PC-3 (cell line): ENCODE measurements around the gene ADAT2. TPM values are rescaled to one million over a fixed set of nuclear protein-coding genes. Genes with fewer than 3 reads are reported as not detected.
A peak's percentile ranks its signal among the peaks of the same experiment; 100 is the strongest.

Experiments
- ATAC-seq: fragments of 200-7000 bp; cut with Tn5 transposase; 2 replicates; pipeline ENCODE4 v1.9.1; 2020; ENCODE audit warnings: mild to moderate bottlenecking, moderate library complexity
- BruUV-seq: library from RNA; stranded (reverse); fragments of 400-500 nt; replicated peaks from 2 replicates; lab custom pipeline; 2021; lab: Mats Ljungman, UMichigan
- CTCF ChIA-PET: fragments of 300-600 bp; sonication (Branson Sonifier 250); formaldehyde crosslinking; loops from one replicate; lab custom pipeline; 2022; ENCODE audit warnings: antibody characterized with exemption; lab: Charles Lee
- POLR2A ChIA-PET: fragments of 300-600 bp; sonication (Branson Sonifier 250); formaldehyde crosslinking; loops from one replicate; lab custom pipeline; 2022; ENCODE audit warnings: antibody characterized with exemption; ENCODE audit not compliant: unreplicated experiment; lab: Charles Lee
- DNase-seq: peaks from one replicate; pipeline ENCODE4 v3.0.0-alpha.2; 2015
- H2AFZ ChIP-seq: fragments of 300-600 bp; sonication (generic); 2 replicates; pipeline ENCODE4 v1.6.0; 2016; ENCODE audit warnings: antibody characterized with exemption, low read length
- H3F3A ChIP-seq: fragments of 300-600 bp; sonication (generic); one replicate; pipeline ENCODE4 v1.6.0; 2017; ENCODE audit warnings: antibody characterized with exemption, low read length, control low read depth, mild to moderate bottlenecking; ENCODE audit not compliant: unreplicated experiment
- H3K27ac ChIP-seq: fragments of 300-600 bp; sonication (generic); 2 replicates; pipeline ENCODE4 v1.5.1; 2016; ENCODE audit warnings: mild to moderate bottlenecking, low read length
- H3K27me3 ChIP-seq: fragments of 300-600 bp; sonication (generic); 2 replicates; pipeline ENCODE4 v1.6.1; 2016; ENCODE audit warnings: low read length, mixed read lengths
- H3K36me3 ChIP-seq: fragments of 300-600 bp; sonication (generic); 2 replicates; pipeline ENCODE4 v1.6.1; 2016; ENCODE audit warnings: low read depth, mixed run types, low read length, mixed read lengths
- H3K4me1 ChIP-seq: fragments of 300-600 bp; sonication (generic); 2 replicates; pipeline ENCODE4 v1.5.1; 2016; ENCODE audit warnings: low read length; ENCODE audit not compliant: insufficient read depth
- H3K4me2 ChIP-seq: fragments of 300-600 bp; sonication (generic); 2 replicates; pipeline ENCODE4 v1.6.0; 2016; ENCODE audit warnings: low read length
- H3K4me3 ChIP-seq: fragments of 300-600 bp; sonication (generic); 2 replicates; pipeline ENCODE4 v1.5.1; 2016; ENCODE audit warnings: mild to moderate bottlenecking, low read length, mixed read lengths
- H3K79me2 ChIP-seq: fragments of 300-600 bp; sonication (generic); 2 replicates; pipeline ENCODE4 v1.6.1; 2017; ENCODE audit warnings: low read length, mixed read lengths
- H3K9ac ChIP-seq: fragments of 300-600 bp; sonication (generic); 2 replicates; pipeline ENCODE4 v1.6.0; 2016; ENCODE audit warnings: mild to moderate bottlenecking, low read length
- H3K9me2 ChIP-seq: fragments of 300-600 bp; sonication (generic); replicated peaks from 2 replicates; pipeline ENCODE4 v1.6.1; 2016; ENCODE audit warnings: mixed run types, low read length, mixed read lengths
- H3K9me3 ChIP-seq: fragments of 300-600 bp; sonication (generic); 2 replicates; pipeline ENCODE4 v1.6.1; 2016; ENCODE audit warnings: low read length, mixed read lengths
- H4K20me1 ChIP-seq: fragments of 300-600 bp; sonication (generic); 2 replicates; pipeline ENCODE4 v1.6.1; 2016; ENCODE audit warnings: low read length, mixed read lengths
- EZH2 ChIP-seq: fragments of 300-600 bp; sonication (generic); IDR thresholded peaks from one replicate; pipeline ENCODE4 v1.6.1; 2017; ENCODE audit warnings: antibody characterized with exemption, mild to moderate bottlenecking, low read length; ENCODE audit not compliant: unreplicated experiment
- EZH2phosphoT487 ChIP-seq: fragments of 300-600 bp; sonication (generic); IDR thresholded peaks from 2 replicates; pipeline ENCODE4 v1.6.1; 2018; ENCODE audit warnings: mild to moderate bottlenecking, antibody characterized with exemption, low read length, borderline replicate concordance
- intact Hi-C: fragments of 100-400 bp; cut with micrococcal nuclease; formaldehyde crosslinking; loops from 2 replicates; pipeline ENCODE4 v1.9.0; 2023
- total RNA-seq: library from RNA; depleted of rRNA; stranded (reverse); fragments of >200 nt; gene quantifications from 2 replicates; pipeline ENCODE4 v1.2.3, GENCODE V29; 2014
- TF ChIP-seq, protein P1 (sequence below): fragments of 300-600 bp; sonication (generic); conservative IDR thresholded peaks from 2 replicates; pipeline ENCODE4 v1.5.1; 2017; ENCODE audit warnings: antibody characterized with exemption, low read depth, mild to moderate bottlenecking, low read length

Gene ADAT2
- total RNA-seq, 1 experiment from 2014 or later: 5.1 TPM

DNA sequence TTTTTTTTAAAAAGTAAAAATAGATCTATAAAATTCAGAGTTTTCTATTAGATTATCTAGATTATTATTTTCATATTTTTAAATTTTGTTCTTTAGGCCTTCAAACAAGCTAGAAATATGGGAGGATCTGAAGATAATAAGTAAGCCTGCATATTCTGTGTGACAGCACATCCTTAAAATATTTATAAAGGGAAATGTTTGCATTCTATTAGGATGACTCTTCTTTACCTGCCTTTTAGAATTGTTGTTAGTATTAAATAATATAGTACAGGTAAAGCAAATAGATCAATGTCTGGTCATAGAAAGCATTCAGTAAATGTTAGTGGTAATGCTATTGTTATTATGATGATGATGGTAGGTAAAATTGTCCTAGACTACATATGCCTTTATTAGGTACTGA is 17.5 kb upstream of the ADAT2 start:
- H3K27me3 ChIP-seq: no peaks in the 10 kb centered on the region
- POLR2A ChIA-PET: no interaction called here
- no peak overlapping the region for H3K9ac ChIP-seq
- peaks cover 13% of the 10 kb centered on the region; the same call in 1 of the 2 replicates for H3K36me3 ChIP-seq
- no peaks in the 10 kb centered on the region for H3F3A ChIP-seq
- H3K4me1 ChIP-seq: peaks cover 20% of the 10 kb centered on the region
- CTCF ChIA-PET: no interaction called here
- intact Hi-C loops: no loop called here
- H3K4me3 ChIP-seq: no peak overlapping the region
- H3K79me2 ChIP-seq: no peaks in the 10 kb centered on the region
- no peaks in the 10 kb centered on the region for H4K20me1 ChIP-seq
- peak; percentile 61 for ATAC-seq
- no peak overlapping the region for H3K4me2 ChIP-seq
- no peak overlapping the region for H3K27ac ChIP-seq
- H3K9me2 ChIP-seq: no peaks in the 10 kb centered on the region
- no TSS peak for BruUV-seq
- no peak overlapping the region for H2AFZ ChIP-seq
- DNase-seq: peak; percentile 56
- TF ChIP-seq, protein P1, sequence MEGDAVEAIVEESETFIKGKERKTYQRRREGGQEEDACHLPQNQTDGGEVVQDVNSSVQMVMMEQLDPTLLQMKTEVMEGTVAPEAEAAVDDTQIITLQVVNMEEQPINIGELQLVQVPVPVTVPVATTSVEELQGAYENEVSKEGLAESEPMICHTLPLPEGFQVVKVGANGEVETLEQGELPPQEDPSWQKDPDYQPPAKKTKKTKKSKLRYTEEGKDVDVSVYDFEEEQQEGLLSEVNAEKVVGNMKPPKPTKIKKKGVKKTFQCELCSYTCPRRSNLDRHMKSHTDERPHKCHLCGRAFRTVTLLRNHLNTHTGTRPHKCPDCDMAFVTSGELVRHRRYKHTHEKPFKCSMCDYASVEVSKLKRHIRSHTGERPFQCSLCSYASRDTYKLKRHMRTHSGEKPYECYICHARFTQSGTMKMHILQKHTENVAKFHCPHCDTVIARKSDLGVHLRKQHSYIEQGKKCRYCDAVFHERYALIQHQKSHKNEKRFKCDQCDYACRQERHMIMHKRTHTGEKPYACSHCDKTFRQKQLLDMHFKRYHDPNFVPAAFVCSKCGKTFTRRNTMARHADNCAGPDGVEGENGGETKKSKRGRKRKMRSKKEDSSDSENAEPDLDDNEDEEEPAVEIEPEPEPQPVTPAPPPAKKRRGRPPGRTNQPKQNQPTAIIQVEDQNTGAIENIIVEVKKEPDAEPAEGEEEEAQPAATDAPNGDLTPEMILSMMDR: no peak
- no peak for TF ChIP-seq EZH2phosphoT487
- no peak for TF ChIP-seq EZH2
- H3K9me3 ChIP-seq: no peaks in the 10 kb centered on the region

DNA sequence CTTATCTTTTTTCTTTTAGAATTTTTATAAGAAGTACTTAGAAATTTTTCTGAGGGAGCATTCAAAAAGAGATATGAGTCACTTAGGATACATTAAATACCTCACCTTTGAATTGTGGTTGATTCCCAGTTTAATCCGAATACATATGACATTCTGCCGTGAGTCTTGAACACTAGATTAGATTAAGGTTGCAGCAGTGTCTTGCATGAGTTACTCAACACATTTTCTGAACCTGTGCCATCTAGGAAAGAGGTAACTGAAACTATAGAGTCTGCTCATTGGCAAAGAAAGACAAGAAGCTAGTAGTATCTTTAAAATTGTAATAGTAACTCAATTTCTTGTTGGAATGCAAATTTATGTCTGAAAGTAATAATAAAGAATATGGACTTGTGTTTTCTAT is 15.1 kb upstream of the ADAT2 start:
- Histone ChIP-seq H3F3A (no peaks in the 10 kb centered on the region), H3K4me1 (peaks cover 20% of the 10 kb centered on the region), H3K4me3 (no peak overlapping the region), H3K9ac (no peak overlapping the region), H4K20me1 (no peaks in the 10 kb centered on the region), H3K9me3 (no peaks in the 10 kb centered on the region), H3K36me3 (no peaks in the 10 kb centered on the region), H3K79me2 (no peaks in the 10 kb centered on the region), H2AFZ (no peak overlapping the region), H3K9me2 (no peaks in the 10 kb centered on the region), H3K27ac (no peak overlapping the region), H3K27me3 (no peaks in the 10 kb centered on the region), H3K4me2 (no peak overlapping the region)
- BruUV-seq: no TSS peak
- ChIA-PET CTCF (no interaction called here), POLR2A (no interaction called here)
- ATAC-seq (no peak), DNase-seq (peak; percentile 48)
- TF ChIP-seq, protein P1: no peak
- TF ChIP-seq EZH2: no peak
- TF ChIP-seq EZH2phosphoT487: no peak
- intact Hi-C loops: no loop called here

DNA sequence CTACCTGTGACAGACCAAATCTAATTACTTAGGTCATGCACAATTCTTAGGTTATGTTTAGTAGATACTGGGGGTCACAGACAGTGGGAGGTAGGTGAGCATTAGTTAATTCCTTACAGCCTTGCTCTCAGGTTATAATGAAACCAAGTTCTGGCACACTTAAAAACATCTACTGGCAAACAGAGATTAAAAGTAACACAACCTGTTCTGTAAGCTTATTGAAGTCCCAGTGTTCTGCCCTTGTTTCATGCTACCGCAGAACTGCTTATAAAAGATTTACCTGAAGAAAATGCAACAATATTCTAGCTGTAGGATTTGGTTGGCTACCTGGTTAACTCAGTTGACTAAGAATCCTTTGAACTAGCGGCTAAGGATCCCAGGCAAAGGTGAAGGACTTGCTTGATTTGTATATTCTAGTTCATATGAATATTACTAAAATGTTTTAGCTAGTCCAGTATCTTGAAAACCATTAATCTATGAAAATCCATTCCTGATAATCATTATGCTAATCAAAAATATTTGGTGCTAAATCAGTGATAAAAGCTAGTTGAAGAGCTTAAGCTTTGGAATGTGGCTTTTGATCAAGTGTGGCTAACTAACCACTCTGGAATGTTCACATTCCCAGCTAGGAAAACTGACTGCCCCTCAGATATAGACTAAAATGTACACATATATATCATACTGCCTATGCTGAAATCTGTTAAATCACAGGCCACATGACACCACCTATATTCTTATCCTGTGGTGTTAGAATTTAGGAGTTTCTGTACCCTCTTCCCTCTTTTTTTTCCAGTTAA is 7.3 kb upstream of the ADAT2 start:
- H3K9ac ChIP-seq: no peak overlapping the region
- H3K9me3 ChIP-seq: no peaks in the 10 kb centered on the region
- BruUV-seq: no TSS peak
- no peak overlapping the region for H3K4me3 ChIP-seq
- DNase-seq (peak; percentile 49), ATAC-seq (peak; percentile 33)
- H3K4me1 ChIP-seq: peaks cover 15% of the 10 kb centered on the region
- intact Hi-C loops: no loop called here
- H3K36me3 ChIP-seq: no peaks in the 10 kb centered on the region
- H3K4me2 ChIP-seq: peak overlapping the region; percentile 43
- POLR2A ChIA-PET: no interaction called here
- no peaks in the 10 kb centered on the region for H3F3A ChIP-seq
- TF ChIP-seq, protein P1: no peak
- no peak for TF ChIP-seq EZH2
- no peak for TF ChIP-seq EZH2phosphoT487
- peaks cover 25% of the 10 kb centered on the region; the same call in 1 of the 2 replicates for H3K79me2 ChIP-seq
- H2AFZ ChIP-seq: no peak overlapping the region
- no peaks in the 10 kb centered on the region for H3K9me2 ChIP-seq
- CTCF ChIA-PET: no interaction called here
- H4K20me1 ChIP-seq: no peaks in the 10 kb centered on the region
- H3K27me3 ChIP-seq: no peaks in the 10 kb centered on the region
- H3K27ac ChIP-seq: no peak overlapping the region
